HEK293T (cell line): ENCODE measurements around the gene ACOT12.

ENCODE experiments used
- ELF4 ChIP-seq: fragments of 450-650 bp; IDR thresholded peaks from 2 replicates; pipeline ENCODE4 v1.6.1; 2017; ENCODE audit warnings: antibody characterized with exemption
- FOXK2 ChIP-seq: fragments of 450-650 bp; IDR thresholded peaks from 2 replicates; pipeline ENCODE4 v1.6.1; 2016; ENCODE audit warnings: mild to moderate bottlenecking
- ZNF384 ChIP-seq: fragments of 450-650 bp; IDR thresholded peaks from 2 replicates; pipeline ENCODE4 v1.6.1; 2016

GRCh38 chr5:81314581-81314980 is 79.4 kb downstream of the ACOT12 start:
- TF ChIP-seq FOXK2 (no peak), ELF4 (no peak), ZNF384 (no peak)
